Loucy (cell line): ENCODE results near the gene SLC45A2.

ENCODE experiments used
- H2AFZ ChIP-seq: fragments of 200-600 bp; sonication (generic); 2 replicates; pipeline ENCODE4 v1.6.0; 2016; ENCODE audit warnings: antibody characterized with exemption, mild to moderate bottlenecking, low read length, moderate library complexity
- H3F3A ChIP-seq: fragments of 200-600 bp; 2 replicates; pipeline ENCODE4 v1.6.0; 2016; ENCODE audit warnings: antibody characterized with exemption, low read depth, mild to moderate bottlenecking
- H3K27me3 ChIP-seq: fragments of 200-600 bp; sonication (generic); 2 replicates; pipeline ENCODE4 v1.6.1; 2014; ENCODE audit warnings: low read length, mild to moderate bottlenecking; ENCODE audit not compliant: insufficient read depth, poor library complexity, severe bottlenecking
- H3K36me3 ChIP-seq: fragments of 200-600 bp; sonication (generic); 2 replicates; pipeline ENCODE4 v1.6.1; 2016; ENCODE audit warnings: low read length; ENCODE audit not compliant: insufficient read depth
- H3K4me1 ChIP-seq: fragments of 200-600 bp; sonication (generic); 2 replicates; pipeline ENCODE4 v1.5.1; 2014; ENCODE audit warnings: low read length, mild to moderate bottlenecking; ENCODE audit not compliant: insufficient read depth, poor library complexity, severe bottlenecking
- H3K4me2 ChIP-seq: fragments of 200-600 bp; sonication (generic); 2 replicates; pipeline ENCODE4 v1.6.0; 2014; ENCODE audit warnings: antibody characterized with exemption, low read length, low read depth, mild to moderate bottlenecking; ENCODE audit not compliant: poor library complexity, severe bottlenecking
- H3K4me3 ChIP-seq: fragments of 200-600 bp; sonication (generic); 2 replicates; pipeline ENCODE4 v1.5.1; 2014; ENCODE audit warnings: low read length, mild to moderate bottlenecking, mixed read lengths; ENCODE audit not compliant: poor library complexity, severe bottlenecking
- H3K79me2 ChIP-seq: fragments of 200-600 bp; sonication (generic); 2 replicates; pipeline ENCODE4 v1.6.1; 2014; ENCODE audit warnings: low read length; ENCODE audit not compliant: insufficient read depth
- H3K9ac ChIP-seq: fragments of 200-600 bp; sonication (generic); 2 replicates; pipeline ENCODE4 v1.6.0; 2014; ENCODE audit warnings: mild to moderate bottlenecking, low read depth, low read length, moderate library complexity; ENCODE audit not compliant: poor library complexity, severe bottlenecking
- H3K9me2 ChIP-seq: fragments of 200-600 bp; sonication (generic); replicated peaks from 2 replicates; pipeline ENCODE4 v1.6.1; 2016; ENCODE audit warnings: low read depth, low read length, mixed read lengths
- H3K9me3 ChIP-seq: fragments of 200-600 bp; sonication (generic); 2 replicates; pipeline ENCODE4 v1.6.1; 2014; ENCODE audit warnings: mild to moderate bottlenecking, antibody characterized with exemption, low read length, low read depth; ENCODE audit not compliant: insufficient read depth
- H4K20me1 ChIP-seq: fragments of 200-600 bp; sonication (generic); 2 replicates; pipeline ENCODE4 v1.6.0; 2014; ENCODE audit warnings: antibody characterized with exemption, low read length, mild to moderate bottlenecking; ENCODE audit not compliant: insufficient read depth, poor library complexity, severe bottlenecking
- EZH2phosphoT487 ChIP-seq: fragments of 200-600 bp; IDR thresholded peaks from 2 replicates; pipeline ENCODE4 v1.6.1; 2018; ENCODE audit warnings: antibody characterized with exemption, mild to moderate bottlenecking, moderate library complexity, borderline replicate concordance
- TF ChIP-seq, protein P1 (sequence below): fragments of 200-600 bp; sonication (generic); conservative IDR thresholded peaks from 2 replicates; pipeline ENCODE4 v1.5.1; 2014; ENCODE audit warnings: mild to moderate bottlenecking, antibody characterized with exemption, low read length

SLC45A2 gene

DNA sequence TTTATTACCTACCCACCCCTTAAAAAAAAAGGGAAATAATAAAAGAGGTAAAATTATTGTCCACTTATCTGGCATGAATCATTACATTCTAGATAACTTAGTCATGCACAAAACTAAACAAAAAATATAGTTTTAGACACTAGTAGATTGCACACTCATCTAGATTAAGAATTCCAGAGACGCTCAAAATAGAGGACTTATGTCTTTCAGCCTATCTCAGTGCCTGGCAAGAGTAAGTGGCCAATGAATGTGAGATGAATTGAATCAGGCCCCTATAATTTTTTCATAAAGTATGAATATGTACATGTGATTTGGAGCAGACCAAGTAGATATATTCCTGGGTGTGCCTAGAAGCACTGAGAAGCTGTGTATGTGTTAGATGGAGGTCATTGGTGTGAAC is 50.3 kb downstream of the SLC45A2 start:
- Histone ChIP-seq H3K79me2 (no peaks in the 10 kb centered on the region), H3K9me3 (no peaks in the 10 kb centered on the region), H3F3A (no peaks in the 10 kb centered on the region), H3K9ac (no peak overlapping the region), H3K9me2 (no peaks in the 10 kb centered on the region), H3K4me3 (no peak overlapping the region), H3K4me1 (no peaks in the 10 kb centered on the region), H3K36me3 (no peaks in the 10 kb centered on the region), H3K4me2 (no peak overlapping the region), H4K20me1 (no peaks in the 10 kb centered on the region), H3K27me3 (no peaks in the 10 kb centered on the region), H2AFZ (no peak overlapping the region)
- no peak for TF ChIP-seq EZH2phosphoT487
- TF ChIP-seq, protein P1, sequence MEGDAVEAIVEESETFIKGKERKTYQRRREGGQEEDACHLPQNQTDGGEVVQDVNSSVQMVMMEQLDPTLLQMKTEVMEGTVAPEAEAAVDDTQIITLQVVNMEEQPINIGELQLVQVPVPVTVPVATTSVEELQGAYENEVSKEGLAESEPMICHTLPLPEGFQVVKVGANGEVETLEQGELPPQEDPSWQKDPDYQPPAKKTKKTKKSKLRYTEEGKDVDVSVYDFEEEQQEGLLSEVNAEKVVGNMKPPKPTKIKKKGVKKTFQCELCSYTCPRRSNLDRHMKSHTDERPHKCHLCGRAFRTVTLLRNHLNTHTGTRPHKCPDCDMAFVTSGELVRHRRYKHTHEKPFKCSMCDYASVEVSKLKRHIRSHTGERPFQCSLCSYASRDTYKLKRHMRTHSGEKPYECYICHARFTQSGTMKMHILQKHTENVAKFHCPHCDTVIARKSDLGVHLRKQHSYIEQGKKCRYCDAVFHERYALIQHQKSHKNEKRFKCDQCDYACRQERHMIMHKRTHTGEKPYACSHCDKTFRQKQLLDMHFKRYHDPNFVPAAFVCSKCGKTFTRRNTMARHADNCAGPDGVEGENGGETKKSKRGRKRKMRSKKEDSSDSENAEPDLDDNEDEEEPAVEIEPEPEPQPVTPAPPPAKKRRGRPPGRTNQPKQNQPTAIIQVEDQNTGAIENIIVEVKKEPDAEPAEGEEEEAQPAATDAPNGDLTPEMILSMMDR: no peak

- H4K20me1 ChIP-seq: no peaks in the 10 kb centered on the region
- H3K36me3 ChIP-seq: no peaks in the 10 kb centered on the region
- H3K4me3 ChIP-seq: no peak overlapping the region
- H3K9me3 ChIP-seq: no peaks in the 10 kb centered on the region
- no peaks in the 10 kb centered on the region for H3K27me3 ChIP-seq
- TF ChIP-seq, protein P1: no peak
- no peak for TF ChIP-seq EZH2phosphoT487
- H3K9ac ChIP-seq: no peak overlapping the region
- H3F3A ChIP-seq: no peaks in the 10 kb centered on the region
- no peaks in the 10 kb centered on the region for H3K9me2 ChIP-seq
- H3K79me2 ChIP-seq: no peaks in the 10 kb centered on the region
- H3K4me1 ChIP-seq: no peaks in the 10 kb centered on the region
- H2AFZ ChIP-seq: no peak overlapping the region
- no peak overlapping the region for H3K4me2 ChIP-seq
These were observed 50.7 kb downstream of the SLC45A2 start for GRCh38 chr5:33933723-33934169.

- no peaks in the 10 kb centered on the region for H4K20me1 ChIP-seq
- H3K36me3 ChIP-seq: no peaks in the 10 kb centered on the region
- no peaks in the 10 kb centered on the region for H3K79me2 ChIP-seq
- H3K4me1 ChIP-seq: no peaks in the 10 kb centered on the region
- H3K9ac ChIP-seq: no peak overlapping the region
- H3K27me3 ChIP-seq: no peaks in the 10 kb centered on the region
- no peak overlapping the region for H3K4me3 ChIP-seq
- H3K9me3 ChIP-seq: no peaks in the 10 kb centered on the region
- H3K9me2 ChIP-seq: no peaks in the 10 kb centered on the region
- H3F3A ChIP-seq: no peaks in the 10 kb centered on the region
- H2AFZ ChIP-seq: no peak overlapping the region
- no peak overlapping the region for H3K4me2 ChIP-seq
- no peak for TF ChIP-seq EZH2phosphoT487
- TF ChIP-seq, protein P1: no peak
These were observed 53.4 kb downstream of the SLC45A2 start for GRCh38 chr5:33931136-33931535.
